ENCODE results near the gene AIG1. TPM values are rescaled to one million over a fixed set of nuclear protein-coding genes. Genes with fewer than 3 reads are reported as not detected.
A peak's percentile ranks its signal among the peaks of the same experiment; 100 is the strongest.
"Not testable (repeated sequence)": the region's sequence is repeated elsewhere in the genome, so short reads cannot be mapped to it uniquely, and the experiment has no call there.

AIG1 gene
- polyA plus RNA-seq, 4 donors, result 92.2 to 114 (median 102) TPM

DNA sequence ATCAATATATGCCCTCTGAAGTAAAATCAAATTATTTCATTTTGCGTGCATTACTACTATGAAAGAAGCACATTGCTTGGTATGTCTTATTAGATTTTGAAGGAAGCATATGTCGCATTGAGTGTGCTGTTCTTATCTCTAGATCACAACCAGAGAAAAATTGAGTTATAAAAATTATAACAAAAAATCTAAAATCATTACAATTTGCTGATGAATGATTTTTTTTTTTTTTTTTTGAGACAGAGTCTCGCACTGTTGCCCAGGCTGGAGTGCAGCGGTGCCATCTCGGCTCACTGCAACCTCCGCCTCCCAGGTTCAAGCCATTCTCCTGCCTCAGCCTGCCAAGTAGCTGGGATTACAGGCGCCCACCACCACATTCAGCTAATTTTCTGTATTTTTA lies 284.8 kb downstream of the AIG1 start:
- DNase-seq (ENCODE audit: low read depth in 4 of 4, low spot score in 2 of 4), result not testable (repeated sequence)

DNA sequence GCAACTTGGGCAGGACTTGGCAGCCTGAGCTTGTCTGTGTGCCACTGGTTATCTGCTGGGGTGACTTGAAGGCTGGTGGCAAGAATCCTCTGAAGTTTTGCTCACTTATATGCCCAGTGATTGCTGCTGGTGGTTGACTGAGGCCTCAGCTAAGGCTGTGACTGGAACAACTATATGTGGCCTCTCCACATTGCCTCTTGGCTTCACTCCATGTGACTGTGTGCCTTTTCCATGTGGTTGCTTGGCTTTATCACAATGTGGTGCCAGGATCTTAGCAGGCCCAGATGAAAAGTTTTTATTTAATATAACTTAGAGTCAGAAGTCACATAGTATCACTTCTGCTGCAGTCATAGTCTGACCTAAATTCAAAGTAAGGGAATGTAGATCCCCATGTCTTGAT lies 285.3 kb downstream of the AIG1 start:
- DNase-seq (ENCODE audit: low read depth in 4 of 4, low spot score in 2 of 4), result no peak

DNA sequence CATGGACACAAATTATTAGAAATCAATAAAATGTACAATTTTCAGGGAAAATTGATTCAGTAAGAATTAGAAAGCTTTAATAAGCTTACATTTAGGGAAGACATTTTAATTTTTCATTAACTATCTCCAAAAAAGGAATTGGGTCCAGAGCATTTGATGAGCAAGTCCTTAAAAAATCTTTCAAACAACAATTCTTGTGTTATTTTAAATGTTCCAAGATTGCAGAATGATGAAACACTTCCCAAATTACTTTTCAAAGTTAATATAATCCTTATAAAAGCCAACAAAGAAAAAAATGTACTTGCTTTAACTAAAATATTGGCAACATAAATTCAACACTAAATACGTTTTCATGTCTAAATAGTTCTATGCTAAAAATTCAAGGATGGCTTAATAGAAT lies 287.8 kb downstream of the AIG1 start:
- no peak for DNase-seq (ENCODE audit: low read depth in 4 of 4, low spot score in 2 of 4)

DNA sequence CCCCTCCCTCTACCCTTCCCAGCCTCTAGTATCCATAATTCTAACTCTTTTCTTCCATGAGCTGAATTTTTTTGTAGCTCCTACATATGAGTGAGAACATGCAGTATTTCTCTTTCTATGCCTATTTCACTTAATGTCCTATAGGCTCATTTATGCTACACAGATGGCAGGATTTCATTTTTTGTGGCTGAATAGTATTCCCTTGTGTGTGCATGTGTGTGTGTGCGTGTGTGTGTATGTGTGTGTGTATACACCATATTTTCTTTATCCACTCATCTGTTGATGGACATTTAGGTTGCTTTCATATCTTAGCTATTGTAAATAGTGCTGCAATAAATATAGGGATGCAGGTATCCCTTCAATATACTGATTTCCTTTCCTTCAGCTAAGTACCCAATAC lies 288.8 kb downstream of the AIG1 start:
- DNase-seq (ENCODE audit: low read depth in 4 of 4, low spot score in 2 of 4), result no peak

DNA sequence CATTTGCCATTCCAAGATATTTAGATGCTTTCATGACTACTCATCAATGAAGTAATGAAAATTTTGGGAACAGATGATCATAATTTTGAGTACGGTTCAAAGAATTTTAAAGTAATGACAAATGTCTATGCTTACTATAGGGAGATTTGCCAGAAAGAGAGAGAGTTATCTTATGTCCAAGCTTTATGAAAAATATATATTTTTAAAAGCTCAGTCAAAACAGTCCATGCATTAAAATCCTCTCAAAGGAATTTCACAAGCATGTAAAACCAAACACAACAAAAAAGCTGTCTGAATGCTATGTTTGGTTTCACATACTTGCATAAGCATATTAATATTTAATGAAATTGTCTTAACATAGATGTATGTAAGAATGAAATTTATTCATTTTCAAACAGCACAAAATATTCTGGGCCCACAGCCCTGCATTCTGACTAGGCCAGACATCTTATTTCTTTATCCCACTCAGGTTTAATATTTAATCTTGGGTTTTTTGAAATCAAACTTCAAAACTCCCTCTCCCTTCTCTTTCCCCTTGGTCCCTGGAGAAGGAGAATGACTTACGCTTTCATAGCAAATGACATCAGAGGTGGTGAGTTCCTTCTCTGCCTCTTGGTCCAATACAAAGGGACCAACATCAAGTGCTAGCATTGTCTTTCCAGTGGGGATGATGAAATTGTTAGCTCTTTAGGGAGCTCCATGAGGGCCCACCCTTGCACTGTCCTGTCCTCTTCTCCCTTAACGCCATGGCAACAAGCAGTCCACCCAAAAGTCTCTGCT lies 295.6 kb downstream of the AIG1 start:
- DNase-seq (ENCODE audit: low read depth in 4 of 4, low spot score in 2 of 4), result no peak

DNA sequence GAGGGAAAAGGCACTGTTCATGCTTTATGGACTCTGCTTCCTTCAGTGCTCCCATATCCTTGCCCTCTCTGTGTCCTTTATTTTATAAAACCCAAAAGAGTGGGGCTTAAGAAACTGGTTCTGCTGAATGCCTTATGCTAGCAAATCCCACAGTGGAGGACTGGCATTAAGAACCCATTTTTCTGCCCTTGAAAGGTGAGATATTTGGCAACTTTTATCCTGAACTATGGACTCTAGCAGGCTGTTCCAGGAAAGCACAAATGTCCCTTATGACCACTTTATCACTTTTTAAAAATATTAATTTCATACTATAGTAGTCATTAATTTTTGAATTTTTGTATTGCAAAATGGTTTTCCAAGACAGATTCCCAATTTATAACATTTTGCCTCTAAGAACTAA lies 296.5 kb downstream of the AIG1 start:
- DNase-seq (ENCODE audit: low read depth in 4 of 4, low spot score in 2 of 4), result no peak

DNA sequence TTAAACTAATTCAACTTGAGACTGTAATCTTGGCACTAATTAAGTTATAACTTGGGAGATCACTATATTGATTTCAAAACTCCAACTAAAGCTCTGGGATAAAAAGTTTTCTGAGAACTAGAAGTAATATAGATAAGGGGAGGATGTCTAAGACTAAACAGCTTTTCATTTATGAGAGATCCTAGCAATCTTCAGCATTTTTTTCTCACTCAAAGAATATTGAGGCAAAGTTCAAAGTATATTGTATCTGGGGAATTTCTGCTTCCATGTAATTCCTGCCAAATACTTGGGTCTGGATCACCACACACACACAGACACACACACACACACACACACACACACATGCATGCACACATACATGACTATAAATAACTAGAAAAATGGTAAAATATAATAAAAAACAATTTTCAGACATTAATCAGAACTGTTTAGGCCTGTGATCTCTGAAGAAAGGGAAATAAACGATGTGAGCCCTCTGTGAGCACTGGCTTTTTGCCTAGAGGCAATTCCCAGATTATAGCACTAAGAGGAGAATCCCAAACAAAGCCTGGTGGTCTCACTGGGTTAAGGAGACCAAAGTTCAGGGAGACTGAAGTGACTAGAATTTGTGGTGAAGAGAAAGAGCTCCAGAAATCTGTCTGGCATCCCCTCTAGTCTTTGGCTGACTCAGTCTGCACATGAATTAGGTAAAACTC lies 297.0 kb downstream of the AIG1 start:
- peak in 2 of 4 donors; percentile 22 to 28 for DNase-seq (ENCODE audit: low read depth in 4 of 4, low spot score in 2 of 4)

DNA sequence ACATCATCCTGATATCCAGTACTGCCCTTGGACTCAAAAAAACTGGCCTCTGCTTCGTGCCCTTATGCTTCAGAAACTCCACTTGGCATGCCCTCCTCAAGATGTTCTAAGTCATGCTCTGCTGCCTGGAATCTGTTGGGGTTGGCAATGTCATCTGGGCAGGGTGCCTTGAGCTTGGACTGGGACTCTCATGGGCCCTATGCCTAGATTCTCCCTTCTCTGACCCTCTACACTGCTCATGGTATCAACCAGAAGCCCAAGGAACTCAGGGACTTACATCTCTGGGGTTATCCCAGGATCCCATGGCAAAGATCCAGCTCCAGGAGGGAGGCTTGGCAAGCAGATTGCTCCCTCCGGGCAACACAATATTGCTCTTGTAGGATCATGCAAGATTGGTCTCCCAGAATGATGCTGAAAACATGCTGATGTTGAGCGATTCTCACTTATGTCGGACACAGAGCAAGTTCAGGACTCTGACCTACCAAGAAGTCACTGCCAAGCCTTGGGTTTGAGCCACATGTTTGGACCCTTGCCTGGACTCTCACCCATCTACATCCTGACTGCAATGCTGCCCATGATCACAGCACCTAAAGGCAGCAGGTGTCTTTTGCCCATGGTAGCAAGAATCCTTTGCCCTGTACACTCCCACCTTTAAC lies 301.0 kb downstream of the AIG1 start:
- no peak for DNase-seq (ENCODE audit: low read depth in 4 of 4, low spot score in 2 of 4)

DNA sequence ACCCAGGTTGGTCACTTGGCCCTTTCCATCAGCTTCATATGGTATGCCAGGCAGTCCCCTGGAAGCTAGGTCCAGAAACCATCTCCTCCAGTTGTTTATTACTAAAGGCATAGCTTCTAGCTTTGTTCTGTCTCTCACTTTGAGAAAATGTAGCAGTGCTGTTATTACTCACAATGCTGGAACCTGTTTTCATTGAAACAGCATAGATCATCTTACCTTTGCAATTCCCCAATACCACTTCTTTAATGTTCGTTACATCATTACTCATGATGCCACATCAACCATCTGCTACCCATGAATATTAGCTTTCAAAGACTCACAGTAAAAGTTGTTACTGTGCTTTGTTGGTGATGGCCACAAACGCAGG lies 301.5 kb downstream of the AIG1 start:
- no peak for DNase-seq (ENCODE audit: low read depth in 4 of 4, low spot score in 2 of 4)

DNA sequence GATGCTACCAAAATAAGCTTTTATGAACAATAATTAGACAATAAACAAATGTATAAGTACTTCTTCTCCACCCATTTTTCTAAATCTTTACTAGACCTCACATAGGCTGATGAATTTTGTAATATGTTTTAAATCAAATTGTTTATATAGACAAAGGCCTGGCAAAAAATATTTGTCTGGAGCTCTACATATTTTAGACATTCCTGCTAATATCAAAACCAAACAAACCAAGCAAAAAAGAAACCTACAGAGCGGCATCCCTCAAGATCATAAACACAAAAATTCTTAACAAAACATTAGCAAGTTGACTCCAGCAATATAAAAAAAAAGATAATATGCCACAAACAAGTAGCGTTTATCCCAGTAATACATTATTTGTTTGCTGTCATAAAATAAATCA lies 302.6 kb downstream of the AIG1 start:
- DNase-seq (ENCODE audit: low read depth in 4 of 4, low spot score in 2 of 4), result no peak

DNA sequence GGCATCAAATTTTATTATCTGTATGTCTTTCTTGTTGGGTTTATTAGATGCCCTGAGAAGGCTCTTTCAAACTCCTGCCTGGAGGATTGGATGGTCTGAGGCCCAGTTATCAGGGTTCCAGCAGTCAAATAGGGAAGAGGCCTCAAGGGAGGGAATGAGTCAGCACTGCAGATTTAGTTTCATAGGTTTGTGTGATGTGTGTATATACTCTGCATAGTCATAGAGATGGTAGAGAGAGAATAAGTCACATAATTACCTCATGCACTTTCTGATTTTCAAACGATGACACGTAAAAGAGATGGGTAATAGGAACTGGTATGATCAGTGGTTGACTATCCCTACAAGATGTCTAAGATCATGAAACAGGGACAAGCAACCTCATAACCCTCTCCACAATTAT lies 307.7 kb downstream of the AIG1 start:
- no peak for DNase-seq (ENCODE audit: low read depth in 4 of 4, low spot score in 2 of 4)

DNA sequence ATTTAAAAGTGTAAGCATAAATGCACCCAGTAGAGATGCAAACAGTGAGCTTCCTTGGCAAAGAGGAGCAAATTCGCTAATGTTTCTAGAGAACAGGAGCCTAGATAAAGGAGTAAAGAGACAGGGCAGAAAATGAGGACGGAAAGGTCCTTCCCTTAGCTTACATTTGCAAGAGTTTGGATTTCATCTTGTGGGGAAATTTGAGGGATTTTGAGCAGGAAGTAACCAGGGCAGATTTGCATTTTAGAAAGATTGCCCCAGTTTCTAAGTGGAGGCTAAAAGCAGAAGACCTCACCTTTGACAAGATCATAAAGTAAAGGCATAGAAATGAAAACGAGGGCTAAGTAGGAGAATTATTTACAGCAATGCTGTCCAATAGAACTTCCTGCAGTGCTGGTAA lies 309.3 kb downstream of the AIG1 start:
- DNase-seq (ENCODE audit: low read depth in 4 of 4, low spot score in 2 of 4), result no peak

DNA sequence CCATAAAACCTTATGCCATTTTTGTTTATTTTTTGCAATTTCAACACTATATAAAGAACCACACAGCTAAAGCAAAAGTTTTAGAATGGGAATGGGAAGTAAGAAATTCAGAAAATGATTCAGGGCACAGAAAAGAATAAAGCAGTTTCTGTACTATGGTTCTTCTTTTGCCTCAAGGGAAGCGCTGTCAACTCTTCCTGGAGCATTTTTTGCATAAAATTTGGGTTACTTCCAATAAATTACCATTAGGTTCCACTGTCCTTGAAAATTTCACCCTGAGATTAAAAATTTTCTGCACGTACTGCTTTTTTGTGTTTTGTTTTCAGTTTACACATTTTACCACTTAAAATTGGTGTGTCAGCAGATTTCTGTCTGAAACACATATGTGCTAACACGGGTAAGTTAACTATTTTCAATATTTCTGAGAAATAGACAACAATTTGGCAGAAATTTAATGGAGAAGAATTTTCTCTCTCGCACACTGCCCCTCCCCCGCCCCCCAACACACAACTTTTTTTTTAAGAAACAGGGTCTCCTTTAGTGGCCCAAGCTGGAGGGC lies 310.2 kb downstream of the AIG1 start:
- DNase-seq (ENCODE audit: low read depth in 4 of 4, low spot score in 2 of 4), result no peak

DNA sequence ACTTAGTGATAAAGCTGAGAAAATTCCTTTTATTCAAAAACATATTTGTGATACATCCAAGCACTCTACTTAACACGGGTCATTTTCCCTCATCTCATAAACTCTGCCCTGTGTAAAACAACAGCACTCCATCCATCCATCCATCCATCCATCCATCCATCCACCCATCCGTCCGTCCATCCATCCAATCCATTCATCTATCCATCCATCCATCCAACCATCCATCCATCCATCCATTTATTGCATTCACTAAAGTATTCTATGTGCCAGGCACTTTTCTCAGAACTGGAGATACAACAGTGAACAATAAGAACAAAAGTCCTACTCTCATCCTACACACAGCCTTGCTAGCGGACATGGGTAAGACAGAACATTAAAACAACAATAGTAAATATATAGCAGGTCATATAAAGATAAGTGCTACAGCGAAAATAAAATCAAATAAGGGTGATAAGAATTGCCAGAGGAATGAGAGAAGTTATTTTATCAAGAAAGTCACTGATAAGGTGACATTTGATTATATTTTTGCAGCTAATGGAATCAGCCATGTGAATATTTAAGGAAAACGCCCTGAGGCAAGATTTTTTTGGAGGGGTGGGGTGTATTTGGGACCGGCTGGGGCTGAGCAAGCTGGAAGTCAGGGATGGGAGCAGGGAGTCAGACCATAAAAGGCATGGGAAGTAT lies 311.7 kb downstream of the AIG1 start:
- DNase-seq (ENCODE audit: low read depth in 4 of 4, low spot score in 2 of 4), result no peak

DNA sequence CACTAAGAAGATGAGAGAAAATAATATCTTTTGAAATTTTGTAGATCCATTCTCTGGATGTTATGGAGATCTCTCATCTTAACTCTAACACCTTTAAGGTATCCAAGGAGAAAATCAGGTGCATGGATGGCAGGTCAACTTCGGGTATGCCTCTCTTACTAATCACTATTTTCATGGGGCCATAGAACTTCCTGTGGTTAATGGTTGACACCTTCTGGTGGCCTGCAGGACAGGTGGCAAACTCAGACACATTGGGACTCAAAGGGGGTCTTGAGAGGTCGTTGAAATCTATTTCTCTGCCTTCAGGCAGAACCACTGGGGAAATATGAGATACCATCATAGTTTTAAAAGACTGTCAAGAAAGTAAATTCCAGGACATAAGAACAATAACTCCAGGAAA lies 313.3 kb downstream of the AIG1 start:
- no peak for DNase-seq (ENCODE audit: low read depth in 4 of 4, low spot score in 2 of 4)

DNA sequence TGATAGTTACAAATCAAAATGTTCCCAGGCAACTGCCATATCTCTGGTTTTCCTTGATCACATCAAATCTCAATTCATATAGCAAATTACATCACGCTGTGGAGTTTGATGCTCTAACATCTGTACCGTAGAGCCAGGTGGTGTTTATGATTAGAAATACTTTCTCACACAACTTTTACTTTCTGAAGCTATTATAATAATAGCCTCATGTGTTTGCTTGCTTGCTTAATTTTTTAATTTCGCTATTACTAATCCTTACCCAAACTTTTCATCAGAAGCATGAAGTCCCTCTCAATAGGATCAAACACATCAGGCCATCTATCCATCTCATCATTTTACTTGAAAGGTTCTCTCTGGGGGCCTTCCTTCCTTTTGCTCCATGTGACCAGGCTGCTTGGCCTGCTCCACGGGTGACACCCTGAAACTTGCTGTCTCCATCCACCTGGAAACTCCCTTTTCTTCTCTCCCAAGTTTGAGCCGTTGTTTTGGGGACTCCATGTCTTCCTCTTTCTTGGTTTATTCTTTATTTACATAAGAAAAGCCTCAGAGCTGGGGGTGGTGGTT lies 314.4 kb downstream of the AIG1 start:
- DNase-seq (ENCODE audit: low read depth in 4 of 4, low spot score in 2 of 4), result no peak

DNA sequence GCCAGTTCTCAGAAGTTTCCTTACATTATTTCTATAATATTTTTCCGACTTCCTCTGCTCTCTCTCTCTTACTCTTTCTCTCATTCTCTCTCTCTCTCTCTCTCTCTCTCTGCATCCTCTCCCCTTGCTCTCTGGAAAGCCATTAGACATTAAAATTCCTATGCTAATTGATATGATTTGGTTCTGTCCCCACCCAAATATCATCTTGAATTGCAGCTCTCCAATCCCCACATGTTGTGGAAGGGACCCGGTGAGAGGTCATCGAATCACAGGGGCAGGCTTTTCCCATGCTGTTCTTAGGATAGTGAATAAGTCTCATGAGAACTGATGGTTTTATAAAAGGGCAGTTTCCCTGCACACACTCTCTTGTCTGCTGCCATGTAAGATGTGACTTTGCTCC lies 315.7 kb downstream of the AIG1 start:
- DNase-seq (ENCODE audit: low read depth in 4 of 4, low spot score in 2 of 4), result no peak

DNA sequence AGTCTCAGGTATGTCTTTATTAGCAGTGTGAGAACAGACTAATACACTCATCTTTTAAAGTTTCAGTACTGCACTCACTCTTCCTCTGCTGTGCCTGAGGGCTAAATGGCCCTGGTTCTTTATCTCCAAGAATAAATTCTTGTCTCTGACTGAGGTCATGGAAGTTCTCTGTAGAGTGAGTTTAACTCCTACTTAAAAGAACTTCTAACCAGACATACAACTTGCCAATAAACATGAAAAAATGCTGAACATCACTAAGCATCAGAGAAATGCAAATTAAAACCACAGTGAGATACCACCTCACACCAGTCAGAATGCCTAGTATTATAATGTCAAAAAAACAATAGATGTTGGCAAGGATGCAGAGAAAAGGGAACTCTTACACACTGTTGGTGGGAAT lies 316.2 kb downstream of the AIG1 start:
- DNase-seq (ENCODE audit: low read depth in 4 of 4, low spot score in 2 of 4), result no peak

DNA sequence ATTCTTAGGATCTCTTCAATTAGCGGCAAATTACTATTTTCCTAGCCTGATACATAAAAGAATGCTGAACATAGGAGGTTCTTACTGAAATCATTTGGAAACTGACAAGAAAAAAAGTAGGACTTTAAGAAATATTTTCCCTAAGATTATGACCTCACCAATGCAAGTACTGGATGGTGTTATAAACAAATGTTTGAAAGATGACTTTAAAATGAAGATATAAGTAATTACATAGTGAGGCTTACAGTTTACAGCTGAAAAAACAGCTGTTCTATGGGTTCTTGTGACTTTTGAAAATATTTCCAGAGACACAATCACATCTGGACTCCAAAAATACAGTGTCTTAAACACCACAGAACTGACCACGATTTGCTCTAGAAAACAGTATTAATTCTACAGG lies 324.9 kb downstream of the AIG1 start:
- no peak for DNase-seq (ENCODE audit: low read depth in 4 of 4, low spot score in 2 of 4)

DNA sequence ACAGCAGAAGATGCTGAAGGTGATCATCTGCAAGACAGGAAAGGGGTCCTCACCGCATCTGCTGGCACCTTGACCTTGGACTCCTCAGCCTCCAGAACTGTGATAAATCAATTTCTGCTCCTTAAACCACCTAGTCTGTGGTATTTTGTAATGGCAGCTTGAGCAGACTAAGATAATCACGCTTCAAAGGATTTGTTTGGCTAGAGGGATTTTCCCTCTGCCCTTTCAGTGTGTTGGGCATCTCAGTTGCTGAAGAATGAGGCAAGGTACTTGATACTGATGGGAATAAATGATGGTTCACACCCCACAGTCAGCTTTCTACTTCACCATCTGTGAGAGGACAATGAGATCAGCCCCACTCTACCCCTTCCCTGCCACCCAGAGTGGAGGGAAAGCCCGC lies 329.6 kb downstream of the AIG1 start:
- no peak for DNase-seq (ENCODE audit: low read depth in 4 of 4, low spot score in 2 of 4)
